GM18951 (cell line): ENCODE results near the gene KANSL3.

Source experiments
- POLR2A ChIP-seq: IDR thresholded peaks from 4 replicates; pipeline ENCODE4 v1.6.1; 2011; ENCODE audit warnings: mild to moderate bottlenecking; ENCODE audit not compliant: insufficient read length, insufficient read depth; ENCODE audit errors: extremely low read depth
- in situ Hi-C: fragments of 300-500 bp; cut with MboI; formaldehyde crosslinking; loops from one replicate; pipeline ENCODE4 v1.12.0; 2022; ENCODE audit warnings: low sequenced_read_pairs, mixed read lengths, inconsistent platforms; ENCODE audit not compliant: unreplicated experiment

The KANSL3 gene

DNA sequence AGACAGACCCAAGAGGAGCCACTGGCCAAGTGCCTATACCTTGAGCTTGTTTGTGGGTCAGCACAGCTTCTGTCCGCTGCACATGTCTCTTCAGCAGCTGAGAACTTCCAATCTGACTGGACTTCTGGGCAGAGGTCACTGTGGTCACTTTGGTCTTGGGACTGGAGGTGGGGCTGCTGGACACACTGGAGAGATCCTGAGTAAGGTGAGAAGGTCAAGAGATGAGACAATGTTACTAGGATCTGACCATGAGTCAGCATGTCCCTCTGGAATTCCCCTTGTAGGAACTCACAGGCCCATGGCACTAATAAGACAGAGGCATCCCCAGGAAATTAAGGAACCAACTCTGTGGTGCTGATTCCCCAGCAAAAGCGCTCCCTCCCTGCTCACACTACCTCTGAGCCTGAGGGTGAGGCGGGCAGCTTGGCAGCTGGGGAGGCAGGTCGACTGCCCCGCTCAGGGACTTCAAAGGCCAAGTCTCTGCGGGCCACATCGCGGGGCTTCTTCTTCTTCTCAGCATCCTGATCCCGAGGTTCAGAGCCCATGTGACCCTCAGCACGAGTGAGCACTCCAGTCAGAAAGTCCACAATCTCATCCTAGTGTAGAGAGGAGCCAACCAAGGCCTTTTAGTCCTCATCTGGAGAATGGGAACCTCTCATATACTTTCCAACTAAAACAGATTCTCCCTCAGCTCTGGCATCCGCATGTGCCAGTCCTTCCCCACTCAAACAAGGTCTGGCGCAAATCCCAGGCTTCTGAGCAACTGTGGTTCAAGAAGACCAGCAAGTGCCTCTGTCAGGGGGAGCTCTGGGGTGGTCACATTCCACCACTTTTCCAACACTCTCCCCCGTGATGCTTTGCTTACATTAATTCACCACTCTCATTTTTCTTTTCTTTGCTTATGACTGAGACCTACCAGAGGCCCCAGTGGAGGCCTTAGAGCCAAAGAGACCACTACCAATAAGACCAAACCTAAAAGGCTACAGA, 29.4 kb downstream of the KANSL3 start:
- TF ChIP-seq POLR2A, result no peak
- in situ Hi-C loops, result no loop called here

DNA sequence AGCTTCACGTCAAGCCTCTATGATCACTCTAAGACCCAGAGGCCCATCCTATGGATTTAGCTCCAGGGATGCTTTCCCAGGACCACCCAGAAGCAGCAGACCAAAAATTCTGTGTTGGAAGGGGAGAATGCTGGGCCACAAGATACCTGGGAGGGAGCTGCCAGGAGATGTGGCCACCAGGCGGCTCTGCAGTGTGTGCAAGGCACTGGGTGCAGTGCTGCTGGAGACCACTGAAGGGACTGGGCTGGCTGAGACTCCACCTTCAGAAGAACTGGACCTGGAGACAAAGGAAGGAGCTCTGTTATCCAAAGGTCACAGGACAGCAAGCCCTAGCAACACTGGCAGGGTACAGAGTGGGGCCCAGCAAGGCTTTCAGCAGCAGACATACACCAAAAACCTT, 34.0 kb downstream of the KANSL3 start:
- no peak for TF ChIP-seq POLR2A
- in situ Hi-C loops, result no loop called here

DNA sequence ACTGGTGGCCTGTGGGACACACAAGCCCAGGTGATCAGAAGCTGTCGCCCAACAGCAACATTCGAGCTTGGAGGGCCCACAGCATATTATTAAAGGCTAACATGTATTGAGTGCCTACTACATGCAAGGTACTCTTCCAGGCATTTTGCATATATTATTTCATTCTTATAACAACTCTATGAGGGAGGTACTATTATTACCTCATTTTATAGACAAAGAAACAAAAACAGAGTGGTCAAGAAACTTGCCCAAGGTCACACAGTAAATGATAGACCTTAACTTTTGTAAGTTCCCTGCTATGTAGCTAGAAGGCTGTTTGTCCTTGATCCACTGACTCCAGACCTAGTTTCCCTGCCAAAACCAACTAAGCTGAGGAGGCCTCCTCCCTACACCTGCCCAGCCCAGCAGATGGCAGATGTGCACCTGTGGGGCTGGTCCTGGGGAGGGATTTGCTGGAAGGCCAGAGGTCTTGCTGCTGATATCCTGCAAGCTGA, 35.7 kb downstream of the KANSL3 start:
- no peak for TF ChIP-seq POLR2A
- in situ Hi-C loops, result no loop called here

DNA sequence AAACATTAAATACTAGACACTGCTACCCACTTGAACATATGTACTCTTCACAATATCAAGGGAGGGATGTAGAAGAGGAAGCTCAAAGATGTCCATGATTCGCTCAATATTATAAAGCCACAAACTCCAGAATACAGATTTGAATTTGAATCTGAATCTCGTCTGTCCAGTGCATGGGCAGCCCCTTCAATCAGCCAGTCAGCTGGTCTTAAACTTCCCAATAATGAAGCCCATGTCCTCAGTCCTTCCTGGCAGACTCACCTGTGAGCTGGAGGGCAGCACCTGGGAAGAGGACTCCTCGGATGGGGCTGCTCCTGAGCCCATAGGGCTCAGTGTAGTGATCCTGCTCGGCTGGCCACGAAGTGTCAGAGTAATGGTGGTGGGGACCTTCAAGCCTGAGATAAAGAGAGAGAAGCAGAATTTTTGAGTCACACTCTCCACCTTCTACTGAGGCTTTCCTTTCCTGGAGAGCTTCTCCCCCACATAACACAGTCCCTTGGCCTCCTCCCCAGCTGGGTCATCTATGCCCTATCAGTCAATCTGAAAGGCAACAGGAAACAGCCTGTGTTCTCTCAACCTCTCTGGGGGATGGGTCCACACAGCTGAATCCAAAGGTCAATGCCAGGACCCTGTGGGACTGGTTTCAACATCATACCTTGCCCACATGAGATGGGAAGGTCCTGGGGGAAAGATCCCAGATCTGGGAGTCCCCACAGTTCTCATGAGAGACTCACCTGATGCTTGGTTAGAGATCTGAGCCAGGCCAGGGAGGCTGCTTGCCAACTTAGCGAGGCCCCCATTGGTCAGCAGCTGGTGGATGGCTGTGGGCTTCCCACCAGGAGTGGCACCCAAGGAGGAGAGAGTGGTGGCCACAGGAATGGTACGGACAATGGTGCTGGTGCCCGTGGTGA, 36.5 kb downstream of the KANSL3 start:
- in situ Hi-C loops, result no loop called here

DNA sequence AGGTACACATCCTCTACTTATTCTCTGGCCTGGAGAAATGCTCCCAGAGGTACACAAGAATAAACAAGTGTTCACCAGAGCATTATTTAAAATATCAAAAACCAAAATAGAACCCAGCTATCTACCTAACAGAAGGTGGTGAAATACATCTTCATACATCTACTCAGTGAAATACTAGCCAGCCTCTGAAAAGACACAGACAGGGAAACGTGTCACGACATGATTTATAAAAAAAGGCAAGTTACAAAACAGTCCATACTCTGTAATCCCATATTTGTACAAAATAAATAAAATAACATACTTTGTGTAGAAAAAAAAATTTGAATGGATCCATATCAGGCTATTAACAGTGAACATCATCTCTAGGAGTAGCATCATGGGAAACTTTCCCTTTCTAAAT, 38.2 kb downstream of the KANSL3 start:
- in situ Hi-C loops, result no loop called here
- TF ChIP-seq POLR2A, result no peak

More for the DNA sequence above, 36.5 kb downstream of the KANSL3 start:
- no peak for TF ChIP-seq POLR2A

DNA sequence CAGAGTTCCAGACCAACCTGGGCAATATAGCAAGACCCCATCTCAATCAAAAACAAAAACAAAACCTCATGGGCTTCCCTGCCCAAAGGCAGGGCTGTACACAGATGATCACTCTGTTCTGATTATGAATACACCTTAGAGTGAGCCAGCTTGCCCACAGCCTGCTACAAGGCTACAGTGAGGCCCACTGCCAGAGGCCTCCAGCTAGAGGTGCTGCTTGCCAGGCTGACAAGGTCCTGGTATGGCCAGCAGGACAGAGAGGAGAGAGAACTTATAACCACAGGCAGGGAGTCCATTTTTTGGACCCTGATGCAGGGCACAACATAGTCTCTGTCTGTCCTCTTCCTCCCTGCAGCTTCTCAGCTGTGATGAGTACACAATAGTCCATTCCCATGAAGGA, 41.5 kb downstream of the KANSL3 start:
- no peak for TF ChIP-seq POLR2A

DNA sequence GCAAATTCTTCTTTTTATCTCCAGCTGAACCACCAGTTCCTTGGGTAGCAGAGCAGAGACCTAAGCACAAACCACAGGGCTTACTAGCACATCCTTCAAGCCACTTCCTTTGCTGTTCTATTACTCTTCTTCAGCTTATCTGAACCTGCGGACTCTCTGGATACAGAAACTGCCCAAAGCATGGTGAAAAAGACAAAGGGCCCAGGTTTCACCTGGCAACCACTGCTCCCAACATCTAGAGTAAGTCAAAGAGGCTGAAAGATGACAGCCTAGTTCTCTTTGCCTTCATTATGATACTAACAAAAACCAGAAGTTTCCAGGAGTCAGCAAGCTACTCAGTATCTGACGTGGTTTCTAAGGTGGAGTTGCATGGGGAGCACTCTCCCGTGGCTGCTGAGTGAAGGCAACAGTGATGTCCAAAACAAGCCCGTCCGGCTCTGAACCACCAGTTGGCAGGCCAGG, 43.4 kb downstream of the KANSL3 start:
- TF ChIP-seq POLR2A, result no peak
- in situ Hi-C loops, result no loop called here

More for the DNA sequence above, 41.5 kb downstream of the KANSL3 start:
- in situ Hi-C loops, result no loop called here

DNA sequence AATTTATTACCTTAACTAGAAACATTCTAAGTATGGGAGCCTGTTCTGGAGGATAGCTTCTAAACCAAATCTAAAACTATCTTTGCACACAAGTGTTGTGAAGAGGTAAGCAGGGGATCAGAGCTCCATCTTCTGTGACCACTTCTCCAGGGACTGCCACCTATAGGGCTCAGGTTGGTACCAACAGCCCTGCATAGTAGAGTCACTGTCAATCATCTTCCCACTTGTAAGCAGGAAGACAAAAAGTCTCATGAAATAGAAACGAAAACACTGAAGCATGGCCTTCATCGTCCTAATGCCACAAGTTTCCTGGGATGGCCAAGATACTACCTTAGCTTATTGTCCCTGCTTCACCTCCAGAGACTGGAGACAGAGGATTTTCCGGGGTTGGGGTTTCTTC, 43.8 kb downstream of the KANSL3 start:
- in situ Hi-C loops, result no loop called here
- no peak for TF ChIP-seq POLR2A

DNA sequence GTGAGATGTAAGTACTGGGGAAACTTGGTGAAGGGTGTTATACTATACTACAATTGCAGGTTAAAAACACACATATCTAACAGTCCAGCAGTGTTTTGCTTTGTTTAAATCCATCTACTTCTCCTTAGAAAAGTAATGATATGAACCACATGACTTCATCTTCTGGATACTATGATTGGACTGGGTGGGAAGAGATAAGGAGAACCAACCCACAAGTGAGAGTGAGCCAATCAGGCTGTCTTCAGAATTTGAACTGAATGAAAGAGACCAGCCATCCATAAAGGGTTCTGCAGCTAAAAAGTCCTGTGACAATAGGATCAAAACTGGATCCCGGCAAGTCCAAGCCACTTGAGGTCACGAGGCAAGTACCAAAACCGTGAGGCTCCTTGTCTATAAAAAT, 46.6 kb downstream of the KANSL3 start:
- no peak for TF ChIP-seq POLR2A
- in situ Hi-C loops, result no loop called here

DNA sequence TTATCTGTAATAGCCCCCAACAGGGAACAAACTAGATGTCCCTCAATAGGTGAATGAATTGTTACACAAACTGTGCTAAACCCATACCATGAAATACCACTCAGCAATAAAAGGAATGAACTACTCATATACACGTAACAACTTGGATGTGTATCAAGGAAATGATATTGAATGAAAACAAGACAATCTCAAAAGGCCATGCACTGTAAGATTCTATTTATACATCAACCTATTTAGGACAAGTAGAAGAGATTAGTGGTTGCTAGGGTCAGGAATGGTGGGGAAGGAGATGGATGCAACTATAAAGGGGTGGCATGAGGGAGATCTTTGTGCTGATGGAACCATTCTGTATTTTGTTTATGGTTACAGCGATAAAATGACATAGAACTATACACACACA, 47.1 kb downstream of the KANSL3 start:
- in situ Hi-C loops, result no loop called here
- no peak for TF ChIP-seq POLR2A

DNA sequence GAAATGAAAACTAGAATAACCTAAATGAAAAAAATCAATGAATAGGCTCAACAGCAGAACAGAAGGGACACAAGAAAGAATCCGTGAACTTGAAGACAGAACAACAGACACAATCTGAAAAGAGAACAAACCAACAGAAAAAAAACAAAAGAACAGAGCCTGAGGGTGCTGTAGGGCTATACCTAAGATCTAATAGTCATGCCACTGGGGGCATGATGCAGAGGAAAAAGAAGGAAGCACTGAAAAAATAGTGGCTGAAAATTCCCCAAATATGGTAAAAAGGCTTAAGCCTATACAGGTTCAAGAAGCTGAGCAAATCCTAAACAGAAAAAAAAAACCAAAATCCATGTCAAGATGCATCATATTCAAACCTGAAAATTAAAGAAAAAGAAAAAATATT, 50.3 kb downstream of the KANSL3 start:
- TF ChIP-seq POLR2A, result no peak
- in situ Hi-C loops, result no loop called here

DNA sequence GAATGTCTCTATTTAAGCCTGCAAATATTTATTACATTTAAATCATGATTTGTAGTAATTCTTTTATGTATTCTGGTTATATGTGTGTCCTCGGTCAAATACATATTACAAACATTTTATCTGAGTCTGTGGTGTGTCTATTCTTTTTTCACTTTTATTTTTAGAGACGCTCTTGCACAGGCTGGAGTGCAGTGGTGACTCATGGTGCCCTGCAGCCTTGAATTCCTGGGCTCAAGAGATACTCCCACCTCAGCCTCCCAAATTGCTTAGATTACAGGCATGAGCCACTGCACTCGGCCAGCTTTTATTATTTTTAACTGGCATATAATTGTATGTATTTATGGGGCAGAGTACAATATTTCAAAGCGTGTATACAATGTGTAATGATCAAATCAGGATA, 54.1 kb downstream of the KANSL3 start:
- in situ Hi-C loops, result no loop called here

DNA sequence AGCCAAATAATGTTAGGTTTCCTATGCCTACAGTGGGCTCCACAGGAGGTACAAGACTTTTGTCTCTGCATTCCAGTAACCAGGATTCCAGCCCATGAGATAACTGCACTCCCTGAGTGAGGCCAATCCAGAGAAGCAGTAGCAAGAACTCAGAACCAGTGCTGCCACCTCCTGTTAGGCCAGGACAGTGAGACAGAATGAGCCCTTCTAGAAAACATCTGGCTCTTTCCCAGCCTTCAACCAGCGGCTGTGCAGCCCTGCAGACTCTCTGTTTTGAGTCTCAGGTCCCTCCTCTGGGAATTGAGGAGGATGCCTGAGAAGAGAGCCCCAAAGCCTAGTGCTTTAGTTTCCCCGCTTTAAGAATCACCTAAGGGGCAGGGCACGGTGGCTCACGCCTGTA, 57.3 kb downstream of the KANSL3 start:
- TF ChIP-seq POLR2A, result no peak
- in situ Hi-C loops, result no loop called here

More for the DNA sequence above, 54.1 kb downstream of the KANSL3 start:
- TF ChIP-seq POLR2A, result no peak
